H1 (cell line): ENCODE results near the gene MFNG. TPM values are rescaled to one million over a fixed set of nuclear protein-coding genes. Genes with fewer than 3 reads are reported as not detected.

Source experiments
- ASH2L ChIP-seq: fragments of 200-600, 300-600 bp; sonication (generic); IDR thresholded peaks from one replicate; pipeline ENCODE4 v1.7.1; 2017; ENCODE audit warnings: low read length
- ATF3 ChIP-seq: IDR thresholded peaks from 2 replicates; pipeline ENCODE4 v1.6.1; 2011; ENCODE audit warnings: low read depth, mild to moderate bottlenecking, low read length; ENCODE audit not compliant: insufficient read depth
- TAF7 ChIP-seq: optimal IDR thresholded peaks from 2 replicates; pipeline ENCODE3; 2011; ENCODE audit warnings: low read depth, mild to moderate bottlenecking, inconsistent platforms, low read length, moderate library complexity, borderline replicate concordance
- polyA plus RNA-seq, 7 experiments: library from polyadenylated mRNA; depleted of rRNA in 3 of 7; stranded (reverse) in 5 of 7; unstranded in 2 of 7; fragments of >200 nt in 5 of 7; fragments of 200-250 nt in 2 of 7; gene quantifications; 1 replicate in 5 of 7; 2 replicates in 1 of 7; 4 replicates in 1 of 7; pipeline versions ENCODE4 v1.2.1 to v1.2.3, GENCODE V29; 2011 to 2013; ENCODE audit warnings: missing spikeins in 2 of 7, mixed read lengths in 2 of 7
- total RNA-seq: library from RNA; stranded (reverse); fragmentation: NEBNext Ultra II Directional; extraction: Animal tissue kit (Norgen Biotek cat#: 25700); gene quantifications from 2 replicates; pipeline ENCODE4 v1.2.1, GENCODE V29; 2021

Gene MFNG
- total and polyA plus RNA-seq, 2 of the 8 experiments (the other 6 are each of a cell fraction or from before 2014, with no cell fraction given), result 1.7 to 5.5 TPM

DNA sequence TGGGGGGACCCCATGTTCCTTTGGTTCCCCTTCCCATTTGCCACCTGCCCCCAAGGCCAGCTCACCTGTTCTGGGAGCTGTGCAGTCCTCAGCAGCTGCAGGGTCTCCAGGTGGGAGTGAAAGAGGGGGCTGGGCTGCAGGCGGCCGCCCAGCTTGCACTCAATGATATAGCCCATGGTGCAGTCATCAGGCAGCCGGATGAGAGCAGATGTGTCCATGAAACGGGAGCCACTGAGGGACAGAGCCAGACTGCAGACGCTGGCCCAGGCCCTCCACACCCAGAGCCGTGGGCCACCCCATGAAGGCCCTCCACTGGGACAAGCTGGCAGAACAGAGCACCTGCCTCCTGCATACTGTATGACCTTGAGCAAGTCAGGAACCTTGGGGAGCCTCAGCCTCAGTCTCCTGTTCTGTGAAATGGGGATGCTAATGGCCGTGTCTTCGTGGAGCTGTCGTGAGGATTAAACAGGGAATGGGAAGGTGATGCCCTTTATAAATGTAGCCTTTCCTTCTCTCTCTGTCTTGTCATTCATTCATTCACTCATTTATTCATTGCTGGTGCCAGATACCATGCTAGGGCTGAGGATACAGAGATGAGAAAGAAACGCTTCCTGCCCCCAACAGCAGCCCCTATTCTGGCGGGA, 11.6 kb downstream of the MFNG start (continued):
- TF ChIP-seq TAF7 (no peak), ATF3 (no peak), ASH2L (no peak)
